ENCODE measurements around the gene BMS1.

- TF ChIP-seq, protein P1, sequence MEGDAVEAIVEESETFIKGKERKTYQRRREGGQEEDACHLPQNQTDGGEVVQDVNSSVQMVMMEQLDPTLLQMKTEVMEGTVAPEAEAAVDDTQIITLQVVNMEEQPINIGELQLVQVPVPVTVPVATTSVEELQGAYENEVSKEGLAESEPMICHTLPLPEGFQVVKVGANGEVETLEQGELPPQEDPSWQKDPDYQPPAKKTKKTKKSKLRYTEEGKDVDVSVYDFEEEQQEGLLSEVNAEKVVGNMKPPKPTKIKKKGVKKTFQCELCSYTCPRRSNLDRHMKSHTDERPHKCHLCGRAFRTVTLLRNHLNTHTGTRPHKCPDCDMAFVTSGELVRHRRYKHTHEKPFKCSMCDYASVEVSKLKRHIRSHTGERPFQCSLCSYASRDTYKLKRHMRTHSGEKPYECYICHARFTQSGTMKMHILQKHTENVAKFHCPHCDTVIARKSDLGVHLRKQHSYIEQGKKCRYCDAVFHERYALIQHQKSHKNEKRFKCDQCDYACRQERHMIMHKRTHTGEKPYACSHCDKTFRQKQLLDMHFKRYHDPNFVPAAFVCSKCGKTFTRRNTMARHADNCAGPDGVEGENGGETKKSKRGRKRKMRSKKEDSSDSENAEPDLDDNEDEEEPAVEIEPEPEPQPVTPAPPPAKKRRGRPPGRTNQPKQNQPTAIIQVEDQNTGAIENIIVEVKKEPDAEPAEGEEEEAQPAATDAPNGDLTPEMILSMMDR (IDR thresholded peaks at IDR 0.05): no peak
- no peak for TF ChIP-seq POLR2A (IDR thresholded peaks at IDR 0.05)
These were observed 2.1 kb upstream of the BMS1 start for GRCh38 chr10:42780456-42780855.

All from testis (tissue), 2 donors.